ENCODE results near the gene SH3RF2.

GRCh38 chr5:146068977-146069779 is 132.8 kb downstream of the SH3RF2 start:
- no peak for TF ChIP-seq CTCF (IDR thresholded peaks at IDR 0.05; ENCODE audit: low read depth, low read length, missing input control)
- TF ChIP-seq RAD21 (IDR thresholded peaks at IDR 0.05), result no peak
- TF ChIP-seq, protein P1, sequence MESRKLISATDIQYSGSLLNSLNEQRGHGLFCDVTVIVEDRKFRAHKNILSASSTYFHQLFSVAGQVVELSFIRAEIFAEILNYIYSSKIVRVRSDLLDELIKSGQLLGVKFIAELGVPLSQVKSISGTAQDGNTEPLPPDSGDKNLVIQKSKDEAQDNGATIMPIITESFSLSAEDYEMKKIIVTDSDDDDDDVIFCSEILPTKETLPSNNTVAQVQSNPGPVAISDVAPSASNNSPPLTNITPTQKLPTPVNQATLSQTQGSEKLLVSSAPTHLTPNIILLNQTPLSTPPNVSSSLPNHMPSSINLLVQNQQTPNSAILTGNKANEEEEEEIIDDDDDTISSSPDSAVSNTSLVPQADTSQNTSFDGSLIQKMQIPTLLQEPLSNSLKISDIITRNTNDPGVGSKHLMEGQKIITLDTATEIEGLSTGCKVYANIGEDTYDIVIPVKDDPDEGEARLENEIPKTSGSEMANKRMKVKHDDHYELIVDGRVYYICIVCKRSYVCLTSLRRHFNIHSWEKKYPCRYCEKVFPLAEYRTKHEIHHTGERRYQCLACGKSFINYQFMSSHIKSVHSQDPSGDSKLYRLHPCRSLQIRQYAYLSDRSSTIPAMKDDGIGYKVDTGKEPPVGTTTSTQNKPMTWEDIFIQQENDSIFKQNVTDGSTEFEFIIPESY (IDR thresholded peaks at IDR 0.05), result no peak
- no peak for TF ChIP-seq GABPA (IDR thresholded peaks at IDR 0.05 in 1 of 2, conservative IDR thresholded peaks at IDR 0.05 in 1 of 2)

Measured in liver (tissue), 3 donors.